ENCODE data around the gene BHMT2. TPM values are rescaled to one million over a fixed set of nuclear protein-coding genes. Genes with fewer than 3 reads are reported as not detected.

BHMT2 gene
- total and polyA plus RNA-seq, 10 of the 15 experiments (the other 5 are each of a cell fraction or from before 2014, with no cell fraction given): not detected

DNA sequence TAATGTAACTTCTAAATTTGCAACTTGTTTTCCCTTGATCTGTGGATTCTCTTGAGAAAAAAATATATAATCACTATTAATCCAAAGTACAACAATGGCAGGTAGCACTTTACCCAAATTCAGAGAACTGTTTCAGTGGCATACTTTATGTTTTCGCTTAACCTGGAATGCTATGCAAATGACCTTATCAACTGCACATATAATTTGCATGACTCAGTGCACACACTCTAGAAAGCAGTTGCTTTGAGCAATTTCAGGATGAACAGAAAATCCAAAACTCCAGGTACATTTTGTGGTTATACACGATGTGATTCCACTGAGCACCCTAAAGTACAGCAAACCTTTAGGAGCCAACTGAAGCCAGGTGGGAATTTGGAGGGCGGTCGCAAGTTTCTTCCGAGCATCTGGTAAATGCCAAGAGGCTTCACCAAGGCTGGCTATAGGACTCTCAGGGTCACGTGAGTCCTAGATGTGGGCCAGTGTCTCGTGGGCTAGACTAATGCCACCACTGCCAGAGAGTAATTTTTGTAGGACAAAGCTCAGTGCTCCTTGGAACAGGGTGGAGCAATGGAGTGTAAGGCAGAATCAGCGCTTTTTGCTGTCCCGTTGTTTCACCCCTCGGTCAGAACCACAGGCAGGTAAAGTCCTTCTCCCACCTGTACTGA is 37.4 kb upstream of the BHMT2 start:
- Histone ChIP-seq H3K36me3 (ENCODE audit: control insufficient read depth in 2 of 2, insufficient read depth in 2 of 2, low read length in 1 of 2) (no peaks in the 10 kb centered on the region), H3K4me2 (ENCODE audit: control insufficient read depth, insufficient read depth) (no peak overlapping the region), H3K79me2 (ENCODE audit: control insufficient read depth, insufficient read depth, low read length) (no peaks in the 10 kb centered on the region), H3K4me3 (no peak overlapping the region), H3K4me1 (ENCODE audit: control insufficient read depth, insufficient read depth, low read length) (no peaks in the 10 kb centered on the region), H3K27ac (ENCODE audit: control insufficient read depth, insufficient read depth) (no peak overlapping the region), H3K9me3 (replicated peaks; ENCODE audit: control insufficient read depth, insufficient read depth, low read length) (no peaks in the 10 kb centered on the region; the same call in 2 of the 3 replicates), H4K20me1 (ENCODE audit: control insufficient read depth, insufficient read depth) (no peaks in the 10 kb centered on the region), H3K27me3 (replicated peaks in 1 of 2; ENCODE audit: control insufficient read depth in 2 of 2, insufficient read depth in 2 of 2, low read length in 1 of 2) (no peaks in the 10 kb centered on the region; a peak in 1 of 4 replicates), H3K9ac (ENCODE audit: control insufficient read depth, insufficient read depth, low read length) (no peak overlapping the region), H2AFZ (ENCODE audit: control insufficient read depth, low read depth, low read length) (no peak overlapping the region)
- no TSS peak for BruUV-seq (replicated peaks)
- ChIA-PET CTCF (no interaction called here), SMC1A (ENCODE audit: uncharacterized antibody, unreplicated experiment) (no interaction called here), POLR2A (no interaction called here), RAD21 (ENCODE audit: unreplicated experiment) (no interaction called here)
- intact Hi-C loops (cut with micrococcal nuclease; ENCODE audit: unreplicated experiment): no loop called here
- 61% methylated on average over 10 of the region's 10 CpGs for WGBS (ENCODE audit: insufficient coverage, insufficient replicate concordance, low lambda C conversion rate, missing lambda C conversion rate)
- no peak for ATAC-seq
- no peak for DNase-seq (ENCODE audit: low read depth, low spot score)
- in situ Hi-C loops (cut with MboI): no loop called here
- no peak for FAIRE-seq
- TF ChIP-seq, protein P1, sequence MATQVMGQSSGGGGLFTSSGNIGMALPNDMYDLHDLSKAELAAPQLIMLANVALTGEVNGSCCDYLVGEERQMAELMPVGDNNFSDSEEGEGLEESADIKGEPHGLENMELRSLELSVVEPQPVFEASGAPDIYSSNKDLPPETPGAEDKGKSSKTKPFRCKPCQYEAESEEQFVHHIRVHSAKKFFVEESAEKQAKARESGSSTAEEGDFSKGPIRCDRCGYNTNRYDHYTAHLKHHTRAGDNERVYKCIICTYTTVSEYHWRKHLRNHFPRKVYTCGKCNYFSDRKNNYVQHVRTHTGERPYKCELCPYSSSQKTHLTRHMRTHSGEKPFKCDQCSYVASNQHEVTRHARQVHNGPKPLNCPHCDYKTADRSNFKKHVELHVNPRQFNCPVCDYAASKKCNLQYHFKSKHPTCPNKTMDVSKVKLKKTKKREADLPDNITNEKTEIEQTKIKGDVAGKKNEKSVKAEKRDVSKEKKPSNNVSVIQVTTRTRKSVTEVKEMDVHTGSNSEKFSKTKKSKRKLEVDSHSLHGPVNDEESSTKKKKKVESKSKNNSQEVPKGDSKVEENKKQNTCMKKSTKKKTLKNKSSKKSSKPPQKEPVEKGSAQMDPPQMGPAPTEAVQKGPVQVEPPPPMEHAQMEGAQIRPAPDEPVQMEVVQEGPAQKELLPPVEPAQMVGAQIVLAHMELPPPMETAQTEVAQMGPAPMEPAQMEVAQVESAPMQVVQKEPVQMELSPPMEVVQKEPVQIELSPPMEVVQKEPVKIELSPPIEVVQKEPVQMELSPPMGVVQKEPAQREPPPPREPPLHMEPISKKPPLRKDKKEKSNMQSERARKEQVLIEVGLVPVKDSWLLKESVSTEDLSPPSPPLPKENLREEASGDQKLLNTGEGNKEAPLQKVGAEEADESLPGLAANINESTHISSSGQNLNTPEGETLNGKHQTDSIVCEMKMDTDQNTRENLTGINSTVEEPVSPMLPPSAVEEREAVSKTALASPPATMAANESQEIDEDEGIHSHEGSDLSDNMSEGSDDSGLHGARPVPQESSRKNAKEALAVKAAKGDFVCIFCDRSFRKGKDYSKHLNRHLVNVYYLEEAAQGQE (IDR thresholded peaks at IDR 0.05; ENCODE audit: low read depth, low read length): no peak
- TF ChIP-seq SMARCA5 (IDR thresholded peaks at IDR 0.05) (no peak), NFIC (IDR thresholded peaks at IDR 0.05; ENCODE audit: low read depth, low read length) (no peak), PAX5 (IDR thresholded peaks at IDR 0.05; ENCODE audit: borderline replicate concordance, low read depth, low read length) (no peak), WRNIP1 (IDR thresholded peaks at IDR 0.05; ENCODE audit: borderline replicate concordance, low read depth, low read length) (no peak), CHD1 (IDR thresholded peaks at IDR 0.05; ENCODE audit: low read depth, low read length) (no peak), IKZF2 (IDR thresholded peaks at IDR 0.05) (no peak), TCF3 (IDR thresholded peaks at IDR 0.05; ENCODE audit: borderline replicate concordance, insufficient read depth, low read depth, low read length) (no peak), NFYB (IDR thresholded peaks at IDR 0.05; ENCODE audit: insufficient read depth, low read depth, low read length) (no peak), JUNB (IDR thresholded peaks at IDR 0.05) (no peak), RBBP5 (conservative IDR thresholded peaks at IDR 0.05) (no peak), MEF2B (IDR thresholded peaks at IDR 0.05; ENCODE audit: partially characterized antibody, poor library complexity, severe bottlenecking) (no peak), IKZF1 (conservative IDR thresholded peaks at IDR 0.05) (no peak)
- TF ChIP-seq, protein P2, sequence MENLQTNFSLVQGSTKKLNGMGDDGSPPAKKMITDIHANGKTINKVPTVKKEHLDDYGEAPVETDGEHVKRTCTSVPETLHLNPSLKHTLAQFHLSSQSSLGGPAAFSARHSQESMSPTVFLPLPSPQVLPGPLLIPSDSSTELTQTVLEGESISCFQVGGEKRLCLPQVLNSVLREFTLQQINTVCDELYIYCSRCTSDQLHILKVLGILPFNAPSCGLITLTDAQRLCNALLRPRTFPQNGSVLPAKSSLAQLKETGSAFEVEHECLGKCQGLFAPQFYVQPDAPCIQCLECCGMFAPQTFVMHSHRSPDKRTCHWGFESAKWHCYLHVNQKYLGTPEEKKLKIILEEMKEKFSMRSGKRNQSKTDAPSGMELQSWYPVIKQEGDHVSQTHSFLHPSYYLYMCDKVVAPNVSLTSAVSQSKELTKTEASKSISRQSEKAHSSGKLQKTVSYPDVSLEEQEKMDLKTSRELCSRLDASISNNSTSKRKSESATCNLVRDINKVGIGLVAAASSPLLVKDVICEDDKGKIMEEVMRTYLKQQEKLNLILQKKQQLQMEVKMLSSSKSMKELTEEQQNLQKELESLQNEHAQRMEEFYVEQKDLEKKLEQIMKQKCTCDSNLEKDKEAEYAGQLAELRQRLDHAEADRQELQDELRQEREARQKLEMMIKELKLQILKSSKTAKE (IDR thresholded peaks at IDR 0.05; ENCODE audit: low read depth, poor library complexity, severe bottlenecking): no peak
- TF ChIP-seq, protein P3, sequence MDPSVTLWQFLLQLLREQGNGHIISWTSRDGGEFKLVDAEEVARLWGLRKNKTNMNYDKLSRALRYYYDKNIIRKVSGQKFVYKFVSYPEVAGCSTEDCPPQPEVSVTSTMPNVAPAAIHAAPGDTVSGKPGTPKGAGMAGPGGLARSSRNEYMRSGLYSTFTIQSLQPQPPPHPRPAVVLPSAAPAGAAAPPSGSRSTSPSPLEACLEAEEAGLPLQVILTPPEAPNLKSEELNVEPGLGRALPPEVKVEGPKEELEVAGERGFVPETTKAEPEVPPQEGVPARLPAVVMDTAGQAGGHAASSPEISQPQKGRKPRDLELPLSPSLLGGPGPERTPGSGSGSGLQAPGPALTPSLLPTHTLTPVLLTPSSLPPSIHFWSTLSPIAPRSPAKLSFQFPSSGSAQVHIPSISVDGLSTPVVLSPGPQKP (IDR thresholded peaks at IDR 0.05; ENCODE audit: low read depth, low read length): no peak
- TF ChIP-seq, protein P4, sequence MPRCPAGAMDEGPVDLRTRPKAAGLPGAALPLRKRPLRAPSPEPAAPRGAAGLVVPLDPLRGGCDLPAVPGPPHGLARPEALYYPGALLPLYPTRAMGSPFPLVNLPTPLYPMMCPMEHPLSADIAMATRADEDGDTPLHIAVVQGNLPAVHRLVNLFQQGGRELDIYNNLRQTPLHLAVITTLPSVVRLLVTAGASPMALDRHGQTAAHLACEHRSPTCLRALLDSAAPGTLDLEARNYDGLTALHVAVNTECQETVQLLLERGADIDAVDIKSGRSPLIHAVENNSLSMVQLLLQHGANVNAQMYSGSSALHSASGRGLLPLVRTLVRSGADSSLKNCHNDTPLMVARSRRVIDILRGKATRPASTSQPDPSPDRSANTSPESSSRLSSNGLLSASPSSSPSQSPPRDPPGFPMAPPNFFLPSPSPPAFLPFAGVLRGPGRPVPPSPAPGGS (IDR thresholded peaks at IDR 0.05; ENCODE audit: borderline replicate concordance, insufficient read depth, low read depth, low read length, poor library complexity, severe bottlenecking): no peak

All from GM12878 (cell line).